ENCODE results near the gene EBF3. TPM values are rescaled to one million over a fixed set of nuclear protein-coding genes. Genes with fewer than 3 reads are reported as not detected.

EBF3 gene
- total RNA-seq, 1 donor from 2014 or later, result not detected

GRCh38 chr10:129851941-129852640, 112.0 kb downstream of the EBF3 start:
- no peak overlapping the region for H3K4me3 ChIP-seq (ENCODE audit: low read depth, low read length)
- peak; percentile 19 for DNase-seq (ENCODE audit: low read depth)

GRCh38 chr10:129850790-129851189, 113.3 kb downstream of the EBF3 start:
- no peak for DNase-seq (ENCODE audit: low read depth)
- no peak overlapping the region for H3K4me3 ChIP-seq (ENCODE audit: low read depth, low read length)
- no peak for TF ChIP-seq CTCF (conservative IDR thresholded peaks at IDR 0.05; ENCODE audit: low read depth, low read length)

More at GRCh38 chr10:129851941-129852640, 112.0 kb downstream of the EBF3 start:
- no peak for TF ChIP-seq CTCF (conservative IDR thresholded peaks at IDR 0.05; ENCODE audit: low read depth, low read length)

- H3K4me3 ChIP-seq (ENCODE audit: low read depth, low read length), result no peak overlapping the region
- no peak for DNase-seq (ENCODE audit: low read depth)
- no peak for TF ChIP-seq CTCF (conservative IDR thresholded peaks at IDR 0.05; ENCODE audit: low read depth, low read length)
Measured at GRCh38 chr10:129850316-129850715, 113.8 kb downstream of the EBF3 start.

- no peak overlapping the region for H3K4me3 ChIP-seq (ENCODE audit: low read depth, low read length)
- TF ChIP-seq CTCF (conservative IDR thresholded peaks at IDR 0.05; ENCODE audit: low read depth, low read length), result no peak
Measured at GRCh38 chr10:129849853-129850252, 114.2 kb downstream of the EBF3 start.

GRCh38 chr10:129849452-129849750, 114.7 kb downstream of the EBF3 start:
- TF ChIP-seq CTCF (conservative IDR thresholded peaks at IDR 0.05; ENCODE audit: low read depth, low read length), result no peak
- no peak for DNase-seq (ENCODE audit: low read depth)
- H3K4me3 ChIP-seq (ENCODE audit: low read depth, low read length), result no peak overlapping the region

More at GRCh38 chr10:129849853-129850252, 114.2 kb downstream of the EBF3 start:
- no peak for DNase-seq (ENCODE audit: low read depth)

- TF ChIP-seq CTCF (conservative IDR thresholded peaks at IDR 0.05; ENCODE audit: low read depth, low read length), result no peak
- no peak for DNase-seq (ENCODE audit: low read depth)
- no peak overlapping the region for H3K4me3 ChIP-seq (ENCODE audit: low read depth, low read length)
Measured at GRCh38 chr10:129848696-129849451, 115.2 kb downstream of the EBF3 start.

Data from epithelial cell of proximal tubule (primary cell).